ENCODE results near the gene MYH7B.

The MYH7B gene

DNA sequence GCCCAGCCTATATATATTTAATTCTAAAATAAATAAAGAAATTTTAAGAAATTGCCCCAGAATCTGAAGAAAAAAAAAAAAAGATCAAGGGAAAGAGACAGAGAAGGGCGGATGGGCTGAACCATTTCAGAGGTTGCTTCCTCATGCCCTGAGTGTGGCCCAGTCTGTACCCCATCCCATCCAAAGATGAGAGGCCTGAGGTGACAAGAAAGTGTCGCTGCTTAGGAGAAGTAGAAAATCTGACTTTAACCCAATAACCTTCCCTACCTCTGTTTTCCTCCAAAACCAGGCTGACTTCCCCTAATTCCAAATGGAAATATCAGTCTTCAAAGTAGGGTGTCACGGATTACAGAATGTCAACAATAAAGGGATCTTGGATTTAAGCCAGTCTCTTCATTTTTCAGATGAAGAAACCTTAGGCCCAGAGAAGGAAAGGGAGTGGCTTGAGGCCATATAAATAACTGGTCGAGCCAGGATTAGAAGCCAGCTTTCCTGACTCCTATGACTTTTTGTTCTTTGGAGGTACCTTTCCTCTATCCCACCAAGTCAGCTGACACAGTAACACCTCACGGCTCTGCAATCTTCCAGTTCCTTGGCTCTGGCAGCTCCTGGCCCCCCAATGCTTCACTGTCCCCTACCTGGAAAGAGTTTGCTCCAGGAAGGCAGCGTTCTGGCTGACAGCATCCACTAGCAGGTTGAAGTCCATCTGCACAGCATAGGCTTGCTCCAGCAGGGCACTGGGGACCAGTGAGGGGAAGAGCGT is 10.2 kb upstream of the MYH7B start:
- DNase-seq (ENCODE audit: low read depth) = no peak

DNA sequence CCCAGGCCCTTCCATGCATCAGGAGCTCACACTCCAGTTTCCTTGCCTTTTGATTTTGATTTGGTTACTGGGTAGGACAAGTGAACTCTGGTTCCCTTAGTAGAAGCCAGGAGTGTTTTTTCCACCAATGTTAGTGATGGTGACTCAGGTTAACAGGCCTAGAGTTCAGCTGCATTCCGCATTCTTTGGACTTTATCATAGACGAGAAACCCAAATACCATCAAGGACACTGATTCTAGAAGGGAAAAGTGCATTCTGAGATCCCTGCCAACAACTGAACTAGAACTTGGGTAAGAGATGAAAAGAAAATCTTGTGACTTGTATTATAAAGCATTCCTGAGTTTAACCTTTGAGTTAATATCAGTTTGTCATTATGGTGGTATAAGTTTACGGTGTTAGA is 9.0 kb upstream of the MYH7B start:
- DNase-seq (ENCODE audit: low read depth) = no peak

DNA sequence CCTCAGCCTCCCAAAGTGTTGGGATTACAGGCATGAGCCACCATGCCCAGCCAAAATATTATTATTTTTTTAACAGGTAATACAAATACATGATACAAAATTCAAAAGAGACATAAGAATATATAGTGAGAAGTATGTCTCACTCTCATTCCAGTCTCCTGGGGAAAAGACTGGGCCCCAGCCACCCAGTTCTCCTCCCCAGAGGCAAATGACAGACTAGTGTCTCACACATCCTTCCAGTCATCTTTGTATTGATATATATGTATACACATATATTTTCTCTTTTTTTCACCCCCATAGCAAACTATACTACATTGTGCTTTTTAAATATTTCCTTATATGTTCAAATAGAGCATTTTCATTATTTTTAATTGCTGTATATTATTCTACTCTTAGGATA is 8.3 kb upstream of the MYH7B start:
- DNase-seq (ENCODE audit: low read depth) = no peak

- no peak for DNase-seq (ENCODE audit: low read depth)
Measured at GRCh38 chr20:34948030-34948429, 7.6 kb upstream of the MYH7B start.

DNA sequence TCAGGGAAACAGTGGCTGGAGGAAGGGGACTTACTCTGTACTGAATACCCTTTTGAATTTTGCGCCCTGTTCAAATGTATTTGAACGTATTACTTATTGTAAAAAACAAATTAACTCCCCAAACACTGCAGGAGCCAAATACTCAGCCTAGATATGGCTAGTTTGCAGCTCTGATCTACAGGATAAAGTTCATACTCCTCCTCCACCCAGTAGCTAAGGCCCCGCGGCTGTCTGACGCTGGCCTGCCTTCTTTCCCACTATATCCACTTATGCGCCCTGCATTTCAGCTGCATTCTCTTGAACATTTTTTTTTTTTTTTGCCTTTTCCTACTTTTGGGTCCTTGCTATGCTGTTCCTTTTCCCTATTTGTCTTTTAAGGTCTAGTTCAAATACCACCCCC is 6.5 kb upstream of the MYH7B start:
- no peak for DNase-seq (ENCODE audit: low read depth)

DNA sequence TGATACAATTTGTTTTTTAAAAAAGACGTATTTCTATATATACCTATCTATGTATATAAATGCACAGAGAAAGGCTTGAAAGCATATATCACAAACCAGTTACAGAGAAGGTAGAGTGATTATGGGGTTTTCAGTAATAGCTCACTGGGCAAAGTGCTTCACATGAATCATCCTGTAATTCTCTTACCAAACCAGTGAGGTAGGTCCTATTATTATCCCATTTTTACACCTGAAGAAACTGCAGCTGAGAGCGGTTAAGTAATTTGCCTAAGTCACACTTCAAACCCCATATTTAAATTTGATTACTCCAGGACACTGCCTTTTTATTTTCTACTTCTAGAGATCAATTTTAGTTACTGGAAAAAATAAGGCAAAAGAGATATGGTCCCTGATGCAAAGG is 4.4 kb upstream of the MYH7B start:
- DNase-seq (ENCODE audit: low read depth) = no peak

DNA sequence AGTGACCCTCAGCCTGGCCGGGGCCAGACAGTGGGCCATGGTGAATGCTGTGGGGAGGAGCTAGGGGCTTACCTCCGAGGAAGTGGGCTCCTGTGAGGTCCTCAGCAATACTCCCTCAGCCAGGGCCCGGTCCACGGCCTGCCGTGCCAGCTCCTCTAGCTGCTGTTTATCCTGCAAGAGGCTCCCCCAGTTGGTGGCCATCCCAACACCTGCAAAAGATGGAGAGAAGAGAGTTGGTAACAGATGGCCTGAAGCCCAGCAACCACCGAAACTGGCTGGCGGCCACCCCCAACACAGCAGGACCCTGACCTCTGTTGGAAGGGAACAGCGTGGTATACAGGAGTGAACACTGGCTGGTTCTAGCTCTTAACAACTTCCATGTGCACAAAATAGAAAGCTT is 4.0 kb upstream of the MYH7B start:
- no peak for DNase-seq (ENCODE audit: low read depth)

DNA sequence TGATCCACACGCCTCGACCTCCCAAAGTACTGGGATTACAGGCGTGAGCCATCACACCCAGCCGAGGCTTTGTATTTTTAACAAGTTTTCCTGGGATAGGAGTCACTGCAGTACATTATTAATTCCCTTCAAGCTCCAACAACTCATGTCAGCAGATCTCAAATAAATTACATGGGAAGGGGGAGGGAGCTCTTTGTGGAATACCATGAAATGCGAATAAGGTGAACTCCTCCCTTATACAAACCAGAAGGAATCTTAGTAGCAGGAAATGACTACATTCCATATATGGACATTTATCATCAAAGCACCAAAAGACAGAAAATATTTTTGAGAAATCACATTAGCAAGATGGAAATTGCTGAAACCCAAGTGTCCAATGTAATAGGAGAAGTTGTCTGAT is 3.0 kb upstream of the MYH7B start:
- no peak for DNase-seq (ENCODE audit: low read depth)

GRCh38 chr20:34953960-34954359 is 1.7 kb upstream of the MYH7B start:
- DNase-seq (ENCODE audit: low read depth) = no peak

DNA sequence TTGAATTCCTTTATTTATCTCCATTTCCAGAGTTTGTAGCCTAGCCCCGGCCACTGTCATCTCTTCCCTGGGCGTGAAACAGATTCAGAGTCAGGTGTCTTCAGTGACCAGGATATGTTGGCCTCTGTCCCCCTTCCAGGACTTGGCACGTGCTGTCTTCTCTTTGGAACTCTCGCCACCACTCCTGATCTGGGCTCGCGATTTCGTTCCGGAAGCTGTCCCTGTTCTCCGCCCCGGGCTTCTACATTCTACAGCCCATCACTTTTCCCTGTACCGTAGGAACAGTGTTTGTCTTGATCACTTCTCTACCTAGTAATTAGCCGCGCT is 801 bp upstream of the MYH7B start:
- DNase-seq (ENCODE audit: low read depth) = no peak

DNA sequence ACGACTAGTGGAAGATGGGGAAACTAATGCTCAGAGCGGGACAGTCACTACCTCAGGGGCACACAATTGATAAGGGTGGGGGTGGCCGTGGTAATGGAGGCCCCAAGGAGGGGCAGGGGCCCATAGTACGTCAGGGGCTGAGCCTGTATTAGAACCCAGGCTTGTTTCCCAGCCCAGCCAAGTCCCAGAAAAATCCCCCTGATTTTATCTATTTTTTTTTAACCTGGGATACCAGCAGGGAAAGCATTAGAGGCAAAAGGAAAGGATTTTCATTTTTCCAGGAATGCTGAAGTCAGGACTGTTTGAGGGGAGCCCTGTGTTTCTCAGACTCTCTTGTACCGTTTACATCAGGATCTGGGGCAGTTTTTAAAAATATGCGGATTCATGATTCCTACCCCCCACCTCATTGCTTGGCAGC is 382 bp downstream of the MYH7B start:
- DNase-seq (ENCODE audit: low read depth) = no peak

GRCh38 chr20:34956751-34957472 is 1.2 kb downstream of the MYH7B start:
- no peak for DNase-seq (ENCODE audit: low read depth)

GRCh38 chr20:34964486-34964885 is 8.8 kb downstream of the MYH7B start:
- DNase-seq (ENCODE audit: low read depth) = no peak

DNA sequence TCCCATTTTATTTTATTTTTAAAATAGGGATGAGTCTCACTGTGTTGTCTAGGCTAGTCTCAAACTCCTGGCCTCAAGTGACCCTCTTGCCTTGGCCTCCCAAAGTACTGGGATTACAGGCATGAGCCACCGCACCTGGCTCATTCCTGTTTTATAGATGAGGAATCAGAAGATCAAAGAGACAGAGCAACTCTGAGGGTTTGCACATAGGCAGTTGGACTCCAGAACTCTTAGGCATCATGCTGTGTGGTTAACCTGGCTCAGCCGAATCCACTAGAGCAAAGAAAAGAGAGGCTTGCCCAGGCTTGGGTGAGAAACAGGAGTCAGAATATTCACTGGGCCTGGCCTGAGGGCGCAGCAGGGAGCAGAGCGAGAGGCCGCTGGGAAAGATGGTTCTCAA is 9.4 kb downstream of the MYH7B start:
- DNase-seq (ENCODE audit: low read depth) = no peak

- DNase-seq (ENCODE audit: low read depth) = no peak
Measured at GRCh38 chr20:34967421-34967820, 11.8 kb downstream of the MYH7B start.

DNA sequence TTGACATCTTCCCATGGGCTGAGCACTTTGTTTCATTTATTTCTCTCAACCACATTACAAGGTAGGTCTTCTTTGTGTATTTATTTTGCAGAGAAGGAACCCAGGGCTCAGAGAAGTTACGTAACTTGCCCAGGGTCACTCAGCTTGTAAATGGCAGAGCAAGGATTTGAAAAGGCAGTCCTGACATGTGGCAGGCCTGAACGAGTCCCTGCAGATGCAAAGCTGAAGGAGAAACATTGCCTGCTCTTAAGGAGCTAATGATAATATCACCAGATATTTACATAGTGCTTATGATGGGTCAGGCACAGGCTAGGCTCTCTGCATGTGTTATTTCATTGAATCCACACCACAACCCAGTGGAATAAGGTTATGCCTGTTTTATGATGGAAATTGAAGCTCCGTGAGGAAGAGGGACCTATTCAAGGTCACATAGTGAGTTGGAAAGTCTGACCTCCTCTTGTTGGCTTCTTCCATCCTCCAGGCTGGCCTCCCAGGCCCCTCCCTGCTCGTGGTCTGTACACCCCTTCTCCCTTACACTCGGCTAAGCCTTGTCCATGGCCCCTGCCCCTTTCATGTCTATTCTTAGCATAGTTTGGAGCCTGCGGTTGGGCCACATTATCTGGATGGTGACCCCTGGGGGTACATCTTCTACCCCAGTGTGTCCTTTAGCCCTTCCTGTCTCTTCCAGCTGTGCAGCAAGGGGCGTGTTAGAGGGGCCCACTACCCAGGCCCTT is 12.5 kb downstream of the MYH7B start:
- no peak for DNase-seq (ENCODE audit: low read depth)

- DNase-seq (ENCODE audit: low read depth) = no peak
Measured at GRCh38 chr20:34970193-34970840, 14.6 kb downstream of the MYH7B start.

DNA sequence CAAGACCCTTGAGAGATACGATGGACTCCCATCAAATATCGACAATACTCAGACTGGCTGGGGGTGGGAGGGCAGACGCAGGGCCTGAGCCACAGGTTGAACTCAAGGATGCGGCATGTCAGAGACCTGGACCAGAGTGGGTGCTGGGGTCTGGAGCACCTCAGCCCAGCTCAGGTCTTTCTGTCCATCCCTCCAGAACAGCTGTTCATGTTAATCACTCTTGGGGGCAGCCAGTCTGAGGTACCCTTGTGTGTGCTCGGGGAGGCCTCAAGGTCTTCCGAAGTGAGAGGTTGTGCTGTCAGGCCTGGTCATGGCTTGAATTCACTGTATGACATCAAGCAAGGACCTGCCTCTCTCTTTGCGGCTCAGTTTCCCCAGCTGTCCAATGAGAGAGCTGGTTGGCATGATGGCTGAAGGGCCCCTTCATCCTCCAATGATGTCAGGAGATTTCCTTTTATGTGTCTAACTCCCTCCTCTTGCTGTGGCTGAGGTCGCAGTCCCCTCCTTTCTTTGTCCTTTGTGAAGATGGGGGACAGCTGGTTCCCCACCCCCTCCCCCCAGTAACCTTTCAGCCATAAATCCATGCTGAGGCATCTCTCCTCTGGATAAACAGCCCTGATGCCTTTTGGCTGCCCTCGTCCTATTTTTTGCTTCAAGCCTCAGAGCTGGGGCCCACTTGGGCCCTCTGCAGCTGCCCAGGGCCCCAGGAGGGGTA is 15.3 kb downstream of the MYH7B start:
- no peak for DNase-seq (ENCODE audit: low read depth)

DNA sequence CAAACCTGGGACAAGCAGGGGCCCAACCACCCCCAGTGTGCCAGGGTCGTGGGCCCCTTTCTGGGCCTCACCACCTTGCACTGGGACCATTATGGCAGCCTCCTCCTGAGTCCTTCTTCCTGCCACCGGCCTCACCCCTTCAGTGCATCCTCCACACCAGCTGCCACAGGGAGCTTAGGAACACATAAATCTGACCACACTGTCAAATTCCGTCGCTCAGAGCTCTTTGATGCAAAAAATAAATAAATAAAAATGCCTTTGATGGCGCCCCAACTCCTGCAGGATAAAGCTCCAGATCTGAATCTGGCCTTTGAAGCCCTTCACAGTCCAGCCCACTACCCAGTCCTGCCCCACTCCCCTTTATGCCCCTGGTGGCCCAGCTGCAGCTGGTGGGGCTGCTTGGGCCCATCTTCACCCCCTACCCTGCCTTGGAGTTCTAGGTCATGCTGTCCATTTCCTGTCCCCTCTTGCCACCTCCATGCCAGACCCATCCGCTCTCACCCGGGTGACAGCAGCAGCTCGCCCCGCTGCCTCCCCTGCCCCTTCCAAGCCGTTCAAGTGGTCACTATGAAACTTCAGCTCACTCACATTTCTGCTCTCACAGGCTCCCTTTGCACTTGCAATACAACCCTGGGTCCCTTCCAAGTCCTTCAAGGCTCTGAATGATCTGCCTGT is 16.0 kb downstream of the MYH7B start:
- no peak for DNase-seq (ENCODE audit: low read depth)

DNA sequence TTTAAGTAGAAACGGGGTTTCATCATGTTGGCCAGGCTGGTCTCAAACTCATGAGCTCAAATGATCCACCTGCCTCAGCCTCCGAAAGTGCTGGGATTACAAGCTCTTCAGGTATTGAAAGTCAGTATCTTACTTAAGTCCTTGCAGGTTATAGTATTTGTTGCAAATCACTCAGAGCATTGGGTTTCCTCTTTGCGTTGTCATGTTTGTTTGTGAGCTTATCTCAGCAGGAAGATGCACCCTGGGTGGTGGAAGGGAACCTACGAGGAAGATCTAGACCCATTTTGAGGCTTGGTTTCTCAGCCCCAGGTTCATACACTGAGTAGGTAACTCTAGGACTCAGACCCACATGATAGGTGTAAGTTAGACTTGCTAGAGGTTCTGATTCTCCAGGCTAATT is 18.6 kb downstream of the MYH7B start:
- no peak for DNase-seq (ENCODE audit: low read depth)

GRCh38 chr20:34976286-34976685 is 20.6 kb downstream of the MYH7B start:
- DNase-seq (ENCODE audit: low read depth) = no peak
